HG03378 (cell line): ENCODE data around the gene SPPL2B.
"Not testable (repeated sequence)": the region's sequence is repeated elsewhere in the genome, so short reads cannot be mapped to it uniquely, and the experiment has no call there.

Experiments used
- ATAC-seq: cut with Tn5 transposase; IDR thresholded peaks from one replicate; pipeline ENCODE4 v1.9.1; 2021; ENCODE audit warnings: mild to moderate bottlenecking, moderate library complexity; ENCODE audit not compliant: unreplicated experiment

SPPL2B gene

GRCh38 chr19:2374808-2375207, 46.3 kb downstream of the SPPL2B start:
- ATAC-seq: no peak

- no peak for ATAC-seq
Observed at GRCh38 chr19:2375353-2376121, 47.1 kb downstream of the SPPL2B start.

- no peak for ATAC-seq
Observed at GRCh38 chr19:2376784-2377519, 48.5 kb downstream of the SPPL2B start.

GRCh38 chr19:2380567-2380966, 52.1 kb downstream of the SPPL2B start:
- ATAC-seq: no peak

- no peak for ATAC-seq
Observed at GRCh38 chr19:2381148-2381820, 52.8 kb downstream of the SPPL2B start.

- ATAC-seq: no peak
Observed at GRCh38 chr19:2382530-2383222, 54.2 kb downstream of the SPPL2B start.

GRCh38 chr19:2385053-2385721, 56.7 kb downstream of the SPPL2B start:
- no peak for ATAC-seq

GRCh38 chr19:2387367-2388288, 59.1 kb downstream of the SPPL2B start:
- no peak for ATAC-seq

GRCh38 chr19:2389594-2389993, 61.1 kb downstream of the SPPL2B start:
- ATAC-seq: no peak

- ATAC-seq: no peak
Observed at GRCh38 chr19:2391118-2391725, 62.7 kb downstream of the SPPL2B start.

GRCh38 chr19:2392366-2392765, 63.9 kb downstream of the SPPL2B start:
- ATAC-seq: no peak

GRCh38 chr19:2392899-2393298, 64.4 kb downstream of the SPPL2B start:
- ATAC-seq: not testable (repeated sequence)

GRCh38 chr19:2394054-2394441, 65.6 kb downstream of the SPPL2B start:
- no peak for ATAC-seq

GRCh38 chr19:2394442-2395292, 66.2 kb downstream of the SPPL2B start:
- no peak for ATAC-seq

GRCh38 chr19:2395293-2395829, 66.9 kb downstream of the SPPL2B start:
- ATAC-seq: not testable (repeated sequence)

- ATAC-seq: not testable (repeated sequence)
Observed at GRCh38 chr19:2397173-2397572, 68.7 kb downstream of the SPPL2B start.

GRCh38 chr19:2398735-2399305, 70.3 kb downstream of the SPPL2B start:
- ATAC-seq: no peak

GRCh38 chr19:2399582-2399981, 71.1 kb downstream of the SPPL2B start:
- no peak for ATAC-seq
